ENCODE measurements around the gene PPP2R2B.

GRCh38 chr5:146726020-146726419, 152.5 kb downstream of the PPP2R2B start:
- no peak for TF ChIP-seq ARNTL (CRISPR knock-in tag; IDR thresholded peaks at IDR 0.05; ENCODE audit: borderline replicate concordance, low read depth)
- no peak for TF ChIP-seq RARB (CRISPR knock-in tag; IDR thresholded peaks at IDR 0.05)
- TF ChIP-seq TSHZ2 (CRISPR knock-in tag; IDR thresholded peaks at IDR 0.05): no peak
- no peak for TF ChIP-seq ISL1 (CRISPR knock-in tag; IDR thresholded peaks at IDR 0.05)
- no peak for TF ChIP-seq PPARA (CRISPR knock-in tag; IDR thresholded peaks at IDR 0.05; ENCODE audit: borderline replicate concordance)
- TF ChIP-seq TOX (CRISPR knock-in tag; IDR thresholded peaks at IDR 0.05; ENCODE audit: borderline replicate concordance): no peak
- TF ChIP-seq PATZ1 (CRISPR knock-in tag; IDR thresholded peaks at IDR 0.05; ENCODE audit: borderline replicate concordance): no peak
- no peak for TF ChIP-seq ZFP3 (CRISPR knock-in tag; IDR thresholded peaks at IDR 0.05)

Data from SK-N-SH treated with all-trans-retinoic acid at 6 μM for 48 hours (cell line).